K562 (cell line): ENCODE measurements around the gene BLTP2. TPM values are rescaled to one million over a fixed set of nuclear protein-coding genes. Genes with fewer than 3 reads are reported as not detected.

ENCODE experiments used
- BMI1 ChIP-seq: fragments of 150-350 bp; IDR thresholded peaks from 2 replicates; pipeline ENCODE4 v1.6.1; 2014; ENCODE audit warnings: low read length
- E4F1 ChIP-seq: fragments of 250-450 bp; sonication (Bioruptor Pico); IDR thresholded peaks from 2 replicates; pipeline ENCODE4 v1.5.0; 2021; ENCODE audit warnings: mild to moderate bottlenecking, borderline replicate concordance
- FOXA3 ChIP-seq, 2 experiments: fragments of 450-650 bp in 1 of 2; sonication (generic) in 1 of 2; formaldehyde crosslinking; IDR thresholded peaks in 1 of 2; conservative IDR thresholded peaks in 1 of 2; 2 replicates each; pipeline versions ENCODE4 v1.4.0 to v1.8.0; 2020 to 2022; ENCODE audit warnings: mild to moderate bottlenecking in 2 of 2, missing genetic modification reagents in 1 of 2
- FOXK1 ChIP-seq: sonication (generic); formaldehyde crosslinking; IDR thresholded peaks from 2 replicates; pipeline ENCODE4 v1.8.0; 2022; ENCODE audit warnings: missing genetic modification reagents, mild to moderate bottlenecking, borderline replicate concordance
- HDAC8 ChIP-seq: fragments of 450-650 bp; IDR thresholded peaks from 2 replicates; pipeline ENCODE4 v1.6.1; 2016; ENCODE audit warnings: mild to moderate bottlenecking, missing genetic modification characterization, moderate library complexity, missing compliant biosample characterization
- NR4A1 ChIP-seq, 2 experiments: fragments of 250-450 bp in 1 of 2; fragments of 450-650 bp in 1 of 2; sonication (Bioruptor Pico) in 1 of 2; IDR thresholded peaks; 2 replicates each; pipeline versions ENCODE4 v1.4.0 to v1.6.1; 2016 to 2020; ENCODE audit warnings: mild to moderate bottlenecking in 2 of 2, missing compliant biosample characterization in 1 of 2, missing genetic modification characterization in 1 of 2, moderate library complexity in 1 of 2
- SIX5 ChIP-seq, 2 experiments: IDR thresholded peaks; 2 replicates each; pipeline ENCODE4 v1.6.1; 2011; ENCODE audit warnings: low read length in 2 of 2, borderline replicate concordance in 1 of 2, low read depth in 1 of 2, mild to moderate bottlenecking in 1 of 2, moderate library complexity in 1 of 2; ENCODE audit not compliant: insufficient read depth in 1 of 2
- SREBF2 ChIP-seq: sonication (generic); formaldehyde crosslinking; IDR thresholded peaks from 2 replicates; pipeline ENCODE4 v1.4.0; 2020; ENCODE audit warnings: mild to moderate bottlenecking, missing genetic modification reagents
- TAF1 ChIP-seq: IDR thresholded peaks from 2 replicates; pipeline ENCODE4 v1.6.1; 2011; ENCODE audit warnings: mild to moderate bottlenecking, low read length, moderate library complexity; ENCODE audit not compliant: insufficient read depth, control insufficient read depth, severe bottlenecking; ENCODE audit errors: extremely low read depth
- TSC22D4 ChIP-seq: fragments of 450-650 bp; IDR thresholded peaks from 2 replicates; pipeline ENCODE4 v1.6.1; 2016; ENCODE audit warnings: missing genetic modification characterization, missing biosample characterization, control low read depth
- ZNF354B ChIP-seq: fragments of 250-450 bp; sonication (Bioruptor Pico); IDR thresholded peaks from 2 replicates; pipeline ENCODE4 v1.4.0; 2020
- ZNF75A ChIP-seq: fragments of 450-650 bp; formaldehyde crosslinking; IDR thresholded peaks from 2 replicates; pipeline ENCODE4 v1.4.0; 2020; ENCODE audit warnings: mild to moderate bottlenecking
- ZNF79 ChIP-seq: fragments of 250-450 bp; sonication (Bioruptor Pico); IDR thresholded peaks from 2 replicates; pipeline ENCODE4 v1.4.0; 2020; ENCODE audit warnings: low read depth, mild to moderate bottlenecking, moderate library complexity
- polyA plus RNA-seq, 8 experiments: library from polyadenylated mRNA; depleted of rRNA in 4 of 8; stranded (reverse) in 5 of 8; unstranded in 3 of 8; fragments of >200 nt; fragmentation: Nextera tagmentation in 2 of 8; fragmentation: Illumina TruSeq in 1 of 8; extraction: Ambion mirVana in 2 of 8; extraction: Trizol in 1 of 8; gene quantifications; 2 replicates each; pipeline versions ENCODE4 v1.2.1 to v1.2.3, GENCODE V29; 2011 to 2014; ENCODE audit warnings: inconsistent platforms in 1 of 8, missing spikeins in 1 of 8
- total RNA-seq, 7 experiments: library from RNA; depleted of rRNA in 6 of 7; stranded (reverse); fragments of >200 nt in 6 of 7; fragmentation: Illumina TruSeq in 2 of 7; extraction: Trizol in 2 of 7; gene quantifications; 2 replicates each; pipeline versions ENCODE4 v1.2.1 to v1.2.3, GENCODE V29; 2011 to 2021; ENCODE audit warnings: low replicate concordance in 1 of 7
- TF ChIP-seq, protein P1 (sequence below): fragments of 450-650 bp; IDR thresholded peaks from 2 replicates; pipeline ENCODE4 v1.6.1; 2016
- TF ChIP-seq, protein P2 (sequence below): sonication (generic); formaldehyde crosslinking; IDR thresholded peaks from 2 replicates; pipeline ENCODE4 v1.8.0; 2022; ENCODE audit warnings: mild to moderate bottlenecking, missing genetic modification reagents
- TF ChIP-seq, protein P3 (sequence below): fragments of 200-800 bp; sonication (Bioruptor generic); IDR thresholded peaks from 2 replicates; pipeline ENCODE4 v1.6.1; 2017; ENCODE audit warnings: missing genetic modification characterization, missing compliant biosample characterization
- TF ChIP-seq, protein P4 (sequence below), 3 experiments: IDR thresholded peaks in 2 of 3; conservative IDR thresholded peaks in 1 of 3; 2 replicates each; pipeline ENCODE4 v1.5.1; 2011 to 2012; ENCODE audit warnings: low read length in 3 of 3, mild to moderate bottlenecking in 3 of 3, control low read depth in 2 of 3, improper control_type of control experiment in 1 of 3, inconsistent platforms in 1 of 3, low read depth in 1 of 3, mixed read lengths in 1 of 3, moderate library complexity in 1 of 3; ENCODE audit not compliant: insufficient read depth in 2 of 3

The BLTP2 gene
- total and polyA plus RNA-seq, 9 of the 15 experiments (the other 6 are each of a cell fraction or from before 2014, with no cell fraction given): 14.7 to 174 (median 103) TPM

- TF ChIP-seq, protein P1, sequence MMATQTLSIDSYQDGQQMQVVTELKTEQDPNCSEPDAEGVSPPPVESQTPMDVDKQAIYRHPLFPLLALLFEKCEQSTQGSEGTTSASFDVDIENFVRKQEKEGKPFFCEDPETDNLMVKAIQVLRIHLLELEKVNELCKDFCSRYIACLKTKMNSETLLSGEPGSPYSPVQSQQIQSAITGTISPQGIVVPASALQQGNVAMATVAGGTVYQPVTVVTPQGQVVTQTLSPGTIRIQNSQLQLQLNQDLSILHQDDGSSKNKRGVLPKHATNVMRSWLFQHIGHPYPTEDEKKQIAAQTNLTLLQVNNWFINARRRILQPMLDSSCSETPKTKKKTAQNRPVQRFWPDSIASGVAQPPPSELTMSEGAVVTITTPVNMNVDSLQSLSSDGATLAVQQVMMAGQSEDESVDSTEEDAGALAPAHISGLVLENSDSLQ: 0 out of 2 replicates have a peak, but pooled peaks have one; percentile 6
- TF ChIP-seq, protein P2, sequence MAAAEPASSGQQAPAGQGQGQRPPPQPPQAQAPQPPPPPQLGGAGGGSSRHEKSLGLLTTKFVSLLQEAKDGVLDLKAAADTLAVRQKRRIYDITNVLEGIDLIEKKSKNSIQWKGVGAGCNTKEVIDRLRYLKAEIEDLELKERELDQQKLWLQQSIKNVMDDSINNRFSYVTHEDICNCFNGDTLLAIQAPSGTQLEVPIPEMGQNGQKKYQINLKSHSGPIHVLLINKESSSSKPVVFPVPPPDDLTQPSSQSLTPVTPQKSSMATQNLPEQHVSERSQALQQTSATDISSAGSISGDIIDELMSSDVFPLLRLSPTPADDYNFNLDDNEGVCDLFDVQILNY: no peak
- TF ChIP-seq FOXA3 (CRISPR knock-in tag; conservative IDR thresholded peaks at IDR 0.05 in 1 of 2, IDR thresholded peaks at IDR 0.05 in 1 of 2) (no peak), ZNF79 (CRISPR knock-in tag) (0 out of 2 replicates have a peak, but pooled peaks have one; percentile 43), SREBF2 (CRISPR knock-in tag) (no peak), TSC22D4 (tag) (no peak), TAF1 (peak; percentile 32), FOXK1 (0 out of 2 replicates have a peak, but pooled peaks have one; percentile 70), ZNF354B (CRISPR knock-in tag) (0 out of 2 replicates have a peak, but pooled peaks have one; percentile 37), ZNF75A (CRISPR knock-in tag) (0 out of 2 replicates have a peak, but pooled peaks have one; percentile 16), SIX5 (IDR thresholded peaks at IDR 0.05; ENCODE audit: borderline replicate concordance in 1 of 2, insufficient read depth in 1 of 2, low read depth in 1 of 2, low read length in 2 of 2) (0 out of 4 replicates have a peak, but pooled peaks of 1 of the 2 experiments have one; percentile 7), NR4A1 (CRISPR knock-in tag; IDR thresholded peaks at IDR 0.05) (no peak), NR4A1 (tag; IDR thresholded peaks at IDR 0.05) (peak; percentile 89), HDAC8 (tag) (peak; percentile 85), E4F1 (CRISPR knock-in tag) (no peak), BMI1 (no peak)
- TF ChIP-seq, protein P3, sequence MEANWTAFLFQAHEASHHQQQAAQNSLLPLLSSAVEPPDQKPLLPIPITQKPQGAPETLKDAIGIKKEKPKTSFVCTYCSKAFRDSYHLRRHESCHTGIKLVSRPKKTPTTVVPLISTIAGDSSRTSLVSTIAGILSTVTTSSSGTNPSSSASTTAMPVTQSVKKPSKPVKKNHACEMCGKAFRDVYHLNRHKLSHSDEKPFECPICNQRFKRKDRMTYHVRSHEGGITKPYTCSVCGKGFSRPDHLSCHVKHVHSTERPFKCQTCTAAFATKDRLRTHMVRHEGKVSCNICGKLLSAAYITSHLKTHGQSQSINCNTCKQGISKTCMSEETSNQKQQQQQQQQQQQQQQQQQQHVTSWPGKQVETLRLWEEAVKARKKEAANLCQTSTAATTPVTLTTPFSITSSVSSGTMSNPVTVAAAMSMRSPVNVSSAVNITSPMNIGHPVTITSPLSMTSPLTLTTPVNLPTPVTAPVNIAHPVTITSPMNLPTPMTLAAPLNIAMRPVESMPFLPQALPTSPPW: peak; percentile 33; the same call in 1 of the 2 replicates
- TF ChIP-seq, protein P4, sequence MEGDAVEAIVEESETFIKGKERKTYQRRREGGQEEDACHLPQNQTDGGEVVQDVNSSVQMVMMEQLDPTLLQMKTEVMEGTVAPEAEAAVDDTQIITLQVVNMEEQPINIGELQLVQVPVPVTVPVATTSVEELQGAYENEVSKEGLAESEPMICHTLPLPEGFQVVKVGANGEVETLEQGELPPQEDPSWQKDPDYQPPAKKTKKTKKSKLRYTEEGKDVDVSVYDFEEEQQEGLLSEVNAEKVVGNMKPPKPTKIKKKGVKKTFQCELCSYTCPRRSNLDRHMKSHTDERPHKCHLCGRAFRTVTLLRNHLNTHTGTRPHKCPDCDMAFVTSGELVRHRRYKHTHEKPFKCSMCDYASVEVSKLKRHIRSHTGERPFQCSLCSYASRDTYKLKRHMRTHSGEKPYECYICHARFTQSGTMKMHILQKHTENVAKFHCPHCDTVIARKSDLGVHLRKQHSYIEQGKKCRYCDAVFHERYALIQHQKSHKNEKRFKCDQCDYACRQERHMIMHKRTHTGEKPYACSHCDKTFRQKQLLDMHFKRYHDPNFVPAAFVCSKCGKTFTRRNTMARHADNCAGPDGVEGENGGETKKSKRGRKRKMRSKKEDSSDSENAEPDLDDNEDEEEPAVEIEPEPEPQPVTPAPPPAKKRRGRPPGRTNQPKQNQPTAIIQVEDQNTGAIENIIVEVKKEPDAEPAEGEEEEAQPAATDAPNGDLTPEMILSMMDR (IDR thresholded peaks at IDR 0.05 in 2 of 3, conservative IDR thresholded peaks at IDR 0.05 in 1 of 3; ENCODE audit: insufficient read depth in 2 of 3, low read depth in 1 of 3, low read length in 3 of 3): no peak
These were observed 1.2 kb upstream of the BLTP2 start (continued) for GRCh38 chr17:28646039-28646754.
